Testis (tissue), 3 donors: ENCODE data around the gene SEC14L1. TPM values are rescaled to one million over a fixed set of nuclear protein-coding genes. Genes with fewer than 3 reads are reported as not detected.

Experiments used
- DNase-seq: peaks from one replicate; pipeline ENCODE4 v3.0.0-alpha.2; 2019
- H3K27ac ChIP-seq, 2 donors: fragments of 200-600 bp; sonication (generic); one replicate each; pipeline ENCODE4 v1.5.1; 2019
- H3K27me3 ChIP-seq: fragments of 200-600 bp; sonication (generic); one replicate; pipeline ENCODE4 v1.5.1; 2019
- H3K36me3 ChIP-seq: fragments of 200-600 bp; sonication (generic); one replicate; pipeline ENCODE4 v1.5.1; 2017; ENCODE audit warnings: low read depth; ENCODE audit errors: missing control alignments
- H3K4me1 ChIP-seq: fragments of 200-600 bp; sonication (generic); one replicate; pipeline ENCODE4 v1.5.1; 2019
- H3K4me3 ChIP-seq, 2 donors: fragments of 200-600 bp; sonication (generic); one replicate each; pipeline ENCODE4 v1.5.1; 2017 to 2019
- H3K9me3 ChIP-seq: fragments of 200-600 bp; sonication (generic); one replicate; pipeline ENCODE4 v1.5.1; 2017
- POLR2A ChIP-seq: fragments of 450-650 bp; IDR thresholded peaks from one replicate; pipeline ENCODE4 v1.6.1; 2017; ENCODE audit warnings: antibody characterized with exemption, mild to moderate bottlenecking, moderate library complexity
- WGBS, 2 donors: methylation state at CpG; one replicate each; pipeline ENCODE4 v1.1.5; 2018; 5-methylcytosine and 5-hydroxymethylcytosine counted together
- intact Hi-C: fragments of 100-400 bp; cut with DNase I; formaldehyde crosslinking; loops from one replicate; pipeline ENCODE4 v1.15.1; 2023; ENCODE audit warnings: low total_unique reads
- polyA plus RNA-seq: library from polyadenylated mRNA; stranded (reverse); fragments of 350-450 nt; fragmentation: Illumina TruSeq; extraction: RNeasy Lipid Tissue Mini Kit (QIAGEN cat#74804); gene quantifications from one replicate; pipeline ENCODE4 v1.2.3, GENCODE V29; 2014; ENCODE audit warnings: low read depth, low replicate concordance; ENCODE audit not compliant: insufficient read depth
- total RNA-seq, 2 donors: library from RNA; depleted of rRNA; stranded (reverse); fragments of >200 nt; gene quantifications; one replicate each; pipeline ENCODE4 v1.2.3, GENCODE V29; 2016
- TF ChIP-seq, protein P1 (sequence below), 3 experiments: fragments of 450-650 bp in 2 of 3; fragments of 200-600 bp in 1 of 3; sonication (generic) in 1 of 3; IDR thresholded peaks; one replicate each; pipeline ENCODE4 v1.5.1; 2016 to 2019; ENCODE audit warnings: antibody characterized with exemption in 3 of 3, mild to moderate bottlenecking in 2 of 3, moderate library complexity in 1 of 3

The SEC14L1 gene
- total and polyA plus RNA-seq, 3 donors from 2014 or later: 143 to 262 (median 240) TPM

DNA sequence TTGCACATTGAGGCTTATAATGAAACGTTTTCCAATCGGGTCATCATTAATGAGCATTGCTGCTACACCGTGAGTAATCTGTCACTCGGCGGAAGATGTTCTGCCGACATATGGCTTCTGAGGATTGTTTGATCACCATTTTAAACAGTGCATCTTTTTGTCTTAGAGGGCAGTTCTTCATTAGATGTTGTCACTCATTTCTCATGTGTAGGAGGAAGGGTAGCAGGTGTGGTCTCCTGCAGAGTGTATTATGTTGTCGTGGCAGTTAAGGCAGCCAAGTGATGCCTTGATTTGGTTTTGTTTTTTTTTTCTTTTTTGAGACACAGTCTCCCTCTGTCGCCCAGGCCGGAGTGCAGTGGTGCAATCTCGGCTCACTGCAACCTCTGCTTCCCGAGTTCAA, 50.5 kb downstream of the SEC14L1 start:
- WGBS, 2 donors: 87 to 90% methylated on average over 11 of the region's 11 CpGs
- Histone ChIP-seq H3K4me3 (no peak overlapping the region), H3K4me1 (peaks cover 5% of the 10 kb centered on the region), H3K27me3 (no peaks in the 10 kb centered on the region), H3K36me3 (no peaks in the 10 kb centered on the region), H3K27ac (no peak overlapping the region), H3K9me3 (no peaks in the 10 kb centered on the region)
- TF ChIP-seq POLR2A: no peak
- TF ChIP-seq, protein P1, sequence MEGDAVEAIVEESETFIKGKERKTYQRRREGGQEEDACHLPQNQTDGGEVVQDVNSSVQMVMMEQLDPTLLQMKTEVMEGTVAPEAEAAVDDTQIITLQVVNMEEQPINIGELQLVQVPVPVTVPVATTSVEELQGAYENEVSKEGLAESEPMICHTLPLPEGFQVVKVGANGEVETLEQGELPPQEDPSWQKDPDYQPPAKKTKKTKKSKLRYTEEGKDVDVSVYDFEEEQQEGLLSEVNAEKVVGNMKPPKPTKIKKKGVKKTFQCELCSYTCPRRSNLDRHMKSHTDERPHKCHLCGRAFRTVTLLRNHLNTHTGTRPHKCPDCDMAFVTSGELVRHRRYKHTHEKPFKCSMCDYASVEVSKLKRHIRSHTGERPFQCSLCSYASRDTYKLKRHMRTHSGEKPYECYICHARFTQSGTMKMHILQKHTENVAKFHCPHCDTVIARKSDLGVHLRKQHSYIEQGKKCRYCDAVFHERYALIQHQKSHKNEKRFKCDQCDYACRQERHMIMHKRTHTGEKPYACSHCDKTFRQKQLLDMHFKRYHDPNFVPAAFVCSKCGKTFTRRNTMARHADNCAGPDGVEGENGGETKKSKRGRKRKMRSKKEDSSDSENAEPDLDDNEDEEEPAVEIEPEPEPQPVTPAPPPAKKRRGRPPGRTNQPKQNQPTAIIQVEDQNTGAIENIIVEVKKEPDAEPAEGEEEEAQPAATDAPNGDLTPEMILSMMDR (IDR thresholded peaks at IDR 0.05): no peak
- intact Hi-C loops: no loop called here
- DNase-seq: no peak

DNA sequence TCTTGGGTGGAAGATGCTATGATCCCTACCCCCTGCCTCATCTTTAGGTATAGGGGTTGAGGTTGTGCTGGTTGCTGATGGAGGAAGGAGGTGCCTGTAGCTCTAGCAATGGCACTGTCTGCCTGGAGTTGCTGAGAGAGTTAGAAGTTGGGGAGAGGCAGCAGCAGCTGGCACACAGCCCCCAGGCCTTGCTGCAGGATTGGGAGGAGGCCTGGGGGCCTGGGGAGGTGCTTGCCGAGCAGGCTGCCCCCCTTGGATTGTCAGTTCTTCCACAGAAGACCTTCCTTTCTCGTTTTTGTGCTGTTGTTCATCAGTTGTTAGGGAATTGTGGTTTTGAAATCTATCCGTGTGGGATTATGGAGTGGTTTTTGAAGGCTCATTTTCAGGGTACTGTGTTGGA, 52.9 kb downstream of the SEC14L1 start:
- intact Hi-C loops: no loop called here

DNA sequence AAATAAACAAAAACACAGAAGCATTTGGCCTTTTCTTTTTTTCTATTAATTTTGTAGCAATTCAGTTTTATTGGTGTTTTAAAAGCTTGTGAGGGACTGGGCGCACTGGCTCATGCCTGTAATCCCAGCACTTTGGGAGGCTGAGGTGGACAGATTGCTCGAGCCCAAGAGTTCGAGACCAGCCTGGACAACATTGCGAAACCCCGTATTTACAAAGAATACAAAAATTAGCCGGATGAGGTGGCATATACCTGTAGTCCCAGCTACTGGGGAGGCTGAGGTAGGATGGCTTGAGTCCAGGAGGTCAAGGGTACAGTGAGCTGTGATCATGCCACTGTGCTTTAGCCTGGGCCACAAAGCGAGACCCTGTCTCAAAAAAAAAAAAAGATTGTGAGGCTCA, 53.4 kb downstream of the SEC14L1 start:
- Histone ChIP-seq H3K36me3 (no peaks in the 10 kb centered on the region), H3K9me3 (no peaks in the 10 kb centered on the region), H3K27me3 (no peaks in the 10 kb centered on the region), H3K4me1 (no peaks in the 10 kb centered on the region), H3K27ac (no peak overlapping the region), H3K4me3 (no peak overlapping the region)
- no peak for DNase-seq
- WGBS, 2 donors: 90 to 91% methylated on average over 7 of the region's 7 CpGs
- intact Hi-C loops: no loop called here
- TF ChIP-seq, protein P1 (IDR thresholded peaks at IDR 0.05): no peak
- no peak for TF ChIP-seq POLR2A

More for the DNA sequence above, 52.9 kb downstream of the SEC14L1 start:
- no peak overlapping the region for H3K27ac ChIP-seq
- H3K36me3 ChIP-seq: no peaks in the 10 kb centered on the region
- 67 to 69% methylated on average over 3 of the region's 3 CpGs for WGBS, 2 donors
- no peak overlapping the region for H3K4me3 ChIP-seq
- no peak for TF ChIP-seq POLR2A
- TF ChIP-seq, protein P1 (IDR thresholded peaks at IDR 0.05): no peak
- H3K9me3 ChIP-seq: no peaks in the 10 kb centered on the region
- no peaks in the 10 kb centered on the region for H3K27me3 ChIP-seq
- H3K4me1 ChIP-seq: no peaks in the 10 kb centered on the region
- no peak for DNase-seq

DNA sequence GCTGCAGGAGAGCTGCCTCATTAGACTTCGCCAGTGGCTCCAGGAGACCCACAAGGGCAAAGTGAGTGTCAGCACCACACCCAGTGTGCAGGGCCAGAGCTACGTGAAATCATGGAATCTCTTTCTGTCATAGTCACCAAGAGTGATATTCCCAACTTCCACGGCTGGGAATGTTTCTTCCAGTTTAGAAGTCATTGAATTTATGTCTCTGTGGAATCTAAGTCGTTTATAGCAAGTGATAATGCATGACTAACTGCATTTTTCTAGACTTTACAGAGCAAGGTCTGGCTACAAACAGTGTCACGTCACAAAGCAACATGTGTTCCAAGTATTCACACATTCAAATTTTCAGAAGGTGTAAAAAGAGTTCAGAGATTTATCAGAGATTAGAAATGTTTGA, 55.5 kb downstream of the SEC14L1 start:
- Histone ChIP-seq H3K4me3 (no peak overlapping the region), H3K27ac (no peak overlapping the region), H3K9me3 (no peaks in the 10 kb centered on the region), H3K36me3 (no peaks in the 10 kb centered on the region), H3K4me1 (peaks cover 5% of the 10 kb centered on the region), H3K27me3 (no peaks in the 10 kb centered on the region)
- DNase-seq: peak; percentile 9
- no peak for TF ChIP-seq POLR2A
- TF ChIP-seq, protein P1 (IDR thresholded peaks at IDR 0.05): no peak
- intact Hi-C loops: no loop called here
- 80 to 85% methylated on average over 5 of the region's 5 CpGs for WGBS, 2 donors

DNA sequence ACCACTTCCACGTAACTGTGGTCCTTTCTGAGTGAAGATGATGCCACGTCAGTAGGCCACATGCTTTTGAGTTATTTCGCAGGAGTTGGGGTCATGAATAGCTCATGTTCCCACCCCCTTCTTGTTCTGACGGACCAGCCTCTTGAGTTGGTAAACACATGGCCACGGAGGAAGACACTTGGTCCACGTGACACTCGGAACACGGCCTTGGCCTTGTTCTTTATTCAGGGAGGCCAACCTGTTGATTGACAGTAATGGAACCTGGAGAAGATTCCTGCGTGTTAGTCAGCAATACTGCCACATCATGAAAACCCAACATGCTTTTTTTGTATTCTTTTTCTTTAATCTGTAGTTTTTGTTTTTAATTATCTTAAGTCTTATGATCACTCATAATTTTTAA, 56.3 kb downstream of the SEC14L1 start:
- Histone ChIP-seq H3K27me3 (no peaks in the 10 kb centered on the region), H3K27ac (no peak overlapping the region), H3K4me1 (peaks cover 5% of the 10 kb centered on the region), H3K4me3 (no peak overlapping the region), H3K36me3 (no peaks in the 10 kb centered on the region), H3K9me3 (no peaks in the 10 kb centered on the region)
- DNase-seq: no peak
- intact Hi-C loops: no loop called here
- no peak for TF ChIP-seq POLR2A
- TF ChIP-seq, protein P1 (IDR thresholded peaks at IDR 0.05): no peak
- 81 to 87% methylated on average over 9 of the region's 9 CpGs for whole genome bisulfite sequencing, 2 donors
